ENCODE results near the gene CLIC1. TPM values are rescaled to one million over a fixed set of nuclear protein-coding genes. Genes with fewer than 3 reads are reported as not detected.

CLIC1 gene
- total RNA-seq, 1 experiment from 2014 or later, result 431 TPM

DNA sequence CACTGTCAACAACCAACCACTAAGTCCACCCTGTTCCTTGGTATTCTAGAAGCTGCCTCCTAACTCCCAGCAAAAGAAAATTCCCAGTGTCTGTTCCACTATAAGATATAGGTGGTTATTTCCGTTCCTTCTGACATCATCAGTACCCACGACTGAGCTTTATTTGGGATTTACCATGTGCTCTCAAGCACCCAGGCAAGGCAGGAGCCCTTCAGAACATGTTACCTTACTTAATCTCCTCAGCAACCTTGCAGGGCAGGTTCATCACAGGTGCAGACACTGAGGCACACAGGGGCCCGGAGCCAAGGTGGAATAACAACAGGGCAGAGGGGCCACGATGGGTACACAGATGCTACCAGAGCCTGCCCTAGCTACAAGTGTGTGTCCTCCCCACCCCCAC is 44.0 kb downstream of the CLIC1 start:
- H3K36me3 ChIP-seq (ENCODE audit: insufficient read depth, low read length, poor library complexity, severe bottlenecking), result peaks cover 37% of the 10 kb centered on the region
- no peak for TF ChIP-seq EZH2 (IDR thresholded peaks at IDR 0.05; ENCODE audit: borderline replicate concordance, low read depth, low read length, poor library complexity, severe bottlenecking)
- no peak for TF ChIP-seq CTCF (conservative IDR thresholded peaks at IDR 0.05; ENCODE audit: low read depth, low read length)
- intact Hi-C loops (cut with micrococcal nuclease; ENCODE audit: unreplicated experiment), result no loop called here
- H3K27me3 ChIP-seq (replicated peaks; ENCODE audit: insufficient read depth, low read depth, low read length, poor library complexity), result no peaks in the 10 kb centered on the region
- POLR2A ChIA-PET (ENCODE audit: low non-redundant PET), result no interaction called here
- no TSS peak for BruUV-seq (replicated peaks)
- CTCF ChIA-PET, result no interaction called here
- no peak for DNase-seq (ENCODE audit: low spot score)
- no peaks in the 10 kb centered on the region for H3K9me3 ChIP-seq (ENCODE audit: low read depth, low read length, poor library complexity, severe bottlenecking)
- H3K4me3 ChIP-seq (ENCODE audit: low read depth, low read length, poor library complexity, severe bottlenecking), result no peak overlapping the region
- no peaks in the 10 kb centered on the region for H3K4me1 ChIP-seq (ENCODE audit: insufficient read depth, low read length, poor library complexity, severe bottlenecking)
- H3K27ac ChIP-seq (ENCODE audit: low read depth, low read length, poor library complexity, severe bottlenecking), result no peak overlapping the region

DNA sequence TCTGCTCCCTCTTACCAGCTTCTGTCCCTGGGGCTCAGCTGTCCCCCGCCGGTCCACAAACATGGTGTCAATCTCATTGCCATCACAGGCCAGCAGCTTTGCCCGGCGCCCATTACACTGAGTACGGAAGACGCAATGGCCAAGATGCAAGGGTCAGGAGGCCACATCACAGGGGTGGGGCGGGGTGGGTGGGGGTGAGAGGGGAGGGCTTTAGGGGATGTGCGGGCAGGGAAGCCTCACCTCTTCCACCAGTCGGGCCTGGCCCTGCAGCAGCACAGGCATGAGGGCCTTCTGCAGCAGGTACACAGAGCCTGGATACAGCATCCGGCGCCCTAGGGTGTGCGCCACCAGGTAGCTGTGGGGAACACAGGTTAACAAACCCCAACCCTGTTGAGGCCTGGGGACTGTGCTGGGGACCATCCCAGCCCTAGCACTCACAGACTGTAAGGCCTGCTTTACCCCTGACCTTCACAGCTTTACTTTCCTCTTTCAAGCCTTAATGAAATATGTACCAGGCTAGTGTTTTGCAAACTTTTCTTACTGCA is 44.7 kb downstream of the CLIC1 start:
- ChIA-PET CTCF (no interaction called here), POLR2A (ENCODE audit: low non-redundant PET) (no interaction called here)
- Histone ChIP-seq H3K4me3 (ENCODE audit: low read depth, low read length, poor library complexity, severe bottlenecking) (no peak overlapping the region), H3K27me3 (replicated peaks; ENCODE audit: insufficient read depth, low read depth, low read length, poor library complexity) (no peaks in the 10 kb centered on the region), H3K4me1 (ENCODE audit: insufficient read depth, low read length, poor library complexity, severe bottlenecking) (no peaks in the 10 kb centered on the region), H3K9me3 (ENCODE audit: low read depth, low read length, poor library complexity, severe bottlenecking) (no peaks in the 10 kb centered on the region), H3K27ac (ENCODE audit: low read depth, low read length, poor library complexity, severe bottlenecking) (no peak overlapping the region), H3K36me3 (ENCODE audit: insufficient read depth, low read length, poor library complexity, severe bottlenecking) (peaks cover 34% of the 10 kb centered on the region)
- no peak for DNase-seq (ENCODE audit: low spot score)
- no peak for TF ChIP-seq EZH2 (IDR thresholded peaks at IDR 0.05; ENCODE audit: borderline replicate concordance, low read depth, low read length, poor library complexity, severe bottlenecking)
- TF ChIP-seq CTCF (conservative IDR thresholded peaks at IDR 0.05; ENCODE audit: low read depth, low read length), result no peak
- intact Hi-C loops (cut with micrococcal nuclease; ENCODE audit: unreplicated experiment), result no loop called here
- BruUV-seq (replicated peaks), result no TSS peak

DNA sequence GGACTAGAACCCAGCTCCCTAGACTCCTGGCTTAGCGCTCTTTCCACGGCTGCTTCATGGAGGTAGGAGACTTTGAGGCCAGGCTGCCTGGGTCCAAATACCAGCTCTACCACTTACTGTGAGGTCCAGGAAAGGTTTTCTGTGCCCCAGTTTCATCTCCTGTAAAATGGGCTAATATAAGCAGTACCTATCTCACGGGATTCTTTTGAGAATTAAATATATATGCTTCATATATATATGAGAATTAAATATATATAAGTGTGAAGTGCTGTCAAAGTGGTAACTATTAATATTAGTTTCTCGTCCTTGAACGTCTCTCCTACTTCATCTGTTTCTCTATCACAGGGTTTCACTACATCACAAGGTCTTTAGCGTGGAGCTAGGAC is 45.3 kb downstream of the CLIC1 start:
- Histone ChIP-seq H3K27ac (ENCODE audit: low read depth, low read length, poor library complexity, severe bottlenecking) (no peak overlapping the region), H3K9me3 (ENCODE audit: low read depth, low read length, poor library complexity, severe bottlenecking) (no peaks in the 10 kb centered on the region), H3K27me3 (replicated peaks; ENCODE audit: insufficient read depth, low read depth, low read length, poor library complexity) (no peaks in the 10 kb centered on the region), H3K4me1 (ENCODE audit: insufficient read depth, low read length, poor library complexity, severe bottlenecking) (no peaks in the 10 kb centered on the region), H3K36me3 (ENCODE audit: insufficient read depth, low read length, poor library complexity, severe bottlenecking) (peaks cover 30% of the 10 kb centered on the region), H3K4me3 (ENCODE audit: low read depth, low read length, poor library complexity, severe bottlenecking) (no peak overlapping the region)
- DNase-seq (ENCODE audit: low spot score), result no peak
- POLR2A ChIA-PET (ENCODE audit: low non-redundant PET), result no interaction called here
- no TSS peak for BruUV-seq (replicated peaks)
- CTCF ChIA-PET, result interaction anchor here (0.6 kb wide), 1 partner anchor 39 kb away, joined by 3 read pairs; no protein-coding TSS in a partner anchor
- TF ChIP-seq CTCF (conservative IDR thresholded peaks at IDR 0.05; ENCODE audit: low read depth, low read length), result no peak
- no peak for TF ChIP-seq EZH2 (IDR thresholded peaks at IDR 0.05; ENCODE audit: borderline replicate concordance, low read depth, low read length, poor library complexity, severe bottlenecking)
- intact Hi-C loops (cut with micrococcal nuclease; ENCODE audit: unreplicated experiment), result no loop called here

All from A673 (cell line).